Activated naive CD8-positive, alpha-beta T cell treated with anti-CD3 and anti-CD28 coated beads, Interleukin-2, amount 50 U/mL, for 24 hours (primary cell): Measurements from ENCODE around the gene EID2B.
A peak's percentile ranks its signal among the peaks of the same experiment; 100 is the strongest.

Experiments used
- ATAC-seq: fragments of 150-1000 bp; cut with Tn5 transposase; one replicate; pipeline ENCODE4 v1.10.0; 2021
- DNase-seq: peaks from one replicate; pipeline ENCODE4 v3.0.0; 2021
- H3K27ac Mint-ChIP-seq: one replicate; pipeline ENCODE4 v1.8.0; 2021; ENCODE audit warnings: mild to moderate bottlenecking, mixed read lengths
- H3K27me3 Mint-ChIP-seq: one replicate; pipeline ENCODE4 v1.8.0; 2021; ENCODE audit warnings: mixed read lengths
- H3K36me3 Mint-ChIP-seq: one replicate; pipeline ENCODE4 v1.8.0; 2021; ENCODE audit warnings: low read depth, mixed read lengths
- H3K4me1 Mint-ChIP-seq: one replicate; pipeline ENCODE4 v1.8.0; 2021; ENCODE audit warnings: mixed read lengths
- H3K4me3 Mint-ChIP-seq: one replicate; pipeline ENCODE4 v1.8.0; 2021; ENCODE audit warnings: mild to moderate bottlenecking, moderate library complexity, mixed read lengths
- H3K9me3 Mint-ChIP-seq: one replicate; pipeline ENCODE4 v1.8.0; 2021; ENCODE audit warnings: mixed read lengths

The EID2B gene

GRCh38 chr19:39497996-39498797 is 34.5 kb downstream of the EID2B start:
- DNase-seq (peak; percentile 41), ATAC-seq (peak; percentile 37)
- Mint-ChIP-seq H3K9me3 (no peaks in the 10 kb centered on the region), H3K4me3 (peak overlapping the region; percentile 59), H3K27ac (peak overlapping the region; percentile 8), H3K4me1 (peaks cover 18% of the 10 kb centered on the region), H3K36me3 (no peaks in the 10 kb centered on the region), H3K27me3 (peaks cover 41% of the 10 kb centered on the region)

DNA sequence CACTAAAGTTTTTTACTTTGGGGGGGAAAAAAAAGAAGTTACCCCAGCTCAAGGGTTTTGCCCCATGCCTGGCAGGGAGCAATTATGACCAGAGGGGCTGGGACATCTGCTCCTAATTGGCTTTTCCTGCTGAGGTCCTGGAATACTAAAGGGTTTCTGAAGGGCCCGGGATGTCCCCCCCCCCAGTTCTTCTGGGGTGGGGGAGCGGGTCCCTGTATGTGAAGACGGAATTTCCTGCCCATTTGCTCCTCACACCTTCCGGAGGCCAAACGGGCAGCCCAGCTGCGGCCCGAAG is 35.0 kb downstream of the EID2B start:
- peaks cover 40% of the 10 kb centered on the region for H3K27me3 Mint-ChIP-seq
- ATAC-seq (no peak), DNase-seq (no peak)
- H3K27ac Mint-ChIP-seq = no peak overlapping the region
- no peaks in the 10 kb centered on the region for H3K9me3 Mint-ChIP-seq
- H3K4me3 Mint-ChIP-seq = no peak overlapping the region
- H3K4me1 Mint-ChIP-seq = peaks cover 16% of the 10 kb centered on the region
- H3K36me3 Mint-ChIP-seq = no peaks in the 10 kb centered on the region

DNA sequence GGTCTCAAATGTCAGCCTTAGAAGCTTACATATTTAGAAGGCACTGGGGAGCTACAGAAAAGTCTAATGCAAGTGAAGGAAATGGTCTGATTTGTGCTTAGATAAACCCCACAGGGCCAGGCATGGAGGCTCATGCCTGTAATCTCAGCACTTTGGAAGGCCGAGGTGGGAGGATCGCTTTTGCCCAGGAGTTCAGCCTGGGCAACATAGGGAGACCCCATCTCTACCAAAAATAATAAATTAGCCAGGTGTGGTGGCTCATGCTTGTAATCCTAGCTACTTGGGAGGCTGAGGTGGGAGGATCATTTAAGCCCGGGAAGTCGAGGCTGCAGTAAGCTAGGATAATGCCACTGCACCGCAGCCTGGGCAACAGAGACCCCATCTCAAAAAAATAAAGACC is 36.6 kb downstream of the EID2B start:
- H3K27ac Mint-ChIP-seq = no peak overlapping the region
- ATAC-seq = no peak
- no peaks in the 10 kb centered on the region for H3K9me3 Mint-ChIP-seq
- H3K27me3 Mint-ChIP-seq = peaks cover 34% of the 10 kb centered on the region
- no peak overlapping the region for H3K4me3 Mint-ChIP-seq
- peaks cover 16% of the 10 kb centered on the region for H3K4me1 Mint-ChIP-seq
- no peak for DNase-seq
- H3K36me3 Mint-ChIP-seq = no peaks in the 10 kb centered on the region

- Mint-ChIP-seq H3K4me3 (no peak overlapping the region), H3K9me3 (no peaks in the 10 kb centered on the region), H3K36me3 (peaks cover 5% of the 10 kb centered on the region), H3K27me3 (peaks cover 21% of the 10 kb centered on the region), H3K27ac (no peak overlapping the region), H3K4me1 (peaks cover 14% of the 10 kb centered on the region)
- ATAC-seq = no peak
- DNase-seq = no peak
Measured at GRCh38 chr19:39494661-39495060, 38.0 kb downstream of the EID2B start.

DNA sequence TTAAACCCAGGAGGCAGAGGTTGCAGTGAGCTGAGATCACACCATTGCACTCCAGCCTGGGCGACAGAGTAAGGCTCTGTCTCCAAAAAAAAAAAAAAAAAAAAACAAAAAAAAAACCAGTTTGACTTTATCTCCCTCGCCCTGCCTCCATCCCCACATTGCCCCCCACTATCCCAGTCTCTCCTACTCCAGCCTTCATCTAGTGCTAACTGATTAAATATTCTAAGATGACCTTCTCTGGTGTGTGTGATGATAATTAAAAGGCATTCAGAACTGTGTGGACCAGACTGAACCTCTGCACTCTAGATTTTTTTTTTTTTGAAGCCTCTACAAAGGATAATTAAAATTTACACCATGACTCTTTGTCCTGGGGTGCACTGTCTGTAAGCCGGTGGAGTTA is 39.9 kb downstream of the EID2B start:
- Mint-ChIP-seq H3K4me1 (no peaks in the 10 kb centered on the region), H3K36me3 (peaks cover 14% of the 10 kb centered on the region), H3K27me3 (peaks cover 7% of the 10 kb centered on the region), H3K9me3 (no peaks in the 10 kb centered on the region), H3K27ac (no peak overlapping the region), H3K4me3 (no peak overlapping the region)
- ATAC-seq (no peak), DNase-seq (no peak)

GRCh38 chr19:39492225-39492624 is 40.4 kb downstream of the EID2B start:
- no peak for ATAC-seq
- peaks cover 6% of the 10 kb centered on the region for H3K27me3 Mint-ChIP-seq
- no peaks in the 10 kb centered on the region for H3K9me3 Mint-ChIP-seq
- H3K27ac Mint-ChIP-seq = no peak overlapping the region
- DNase-seq = no peak
- no peak overlapping the region for H3K4me3 Mint-ChIP-seq
- no peaks in the 10 kb centered on the region for H3K4me1 Mint-ChIP-seq
- H3K36me3 Mint-ChIP-seq = peaks cover 14% of the 10 kb centered on the region

- Mint-ChIP-seq H3K27me3 (no peaks in the 10 kb centered on the region), H3K4me3 (no peak overlapping the region), H3K36me3 (peaks cover 25% of the 10 kb centered on the region), H3K27ac (no peak overlapping the region), H3K9me3 (no peaks in the 10 kb centered on the region), H3K4me1 (no peaks in the 10 kb centered on the region)
- DNase-seq (no peak), ATAC-seq (no peak)
Measured at GRCh38 chr19:39489756-39490155, 42.9 kb downstream of the EID2B start.

DNA sequence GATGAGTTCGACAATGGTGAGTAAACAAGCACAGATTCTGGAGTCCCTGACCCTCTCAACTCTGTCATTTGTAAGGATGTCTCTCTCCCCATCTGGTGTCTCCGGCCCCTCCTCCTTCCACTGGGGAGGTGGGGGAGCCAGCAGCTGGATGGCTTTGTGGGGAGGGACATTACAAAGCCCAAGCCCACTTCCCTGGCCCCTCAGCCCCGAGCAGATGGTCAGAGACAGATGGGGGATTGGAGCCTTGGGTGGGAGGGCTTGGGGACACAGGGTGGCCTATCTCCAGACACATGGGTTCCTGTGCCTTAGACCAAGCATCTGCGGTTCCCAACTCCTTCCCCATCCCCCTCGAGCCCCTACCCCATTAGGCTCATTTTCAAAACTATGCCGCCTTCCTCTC is 49.5 kb downstream of the EID2B start:
- Mint-ChIP-seq H3K4me1 (peaks cover 25% of the 10 kb centered on the region), H3K9me3 (no peaks in the 10 kb centered on the region), H3K36me3 (peaks cover 28% of the 10 kb centered on the region), H3K27ac (no peak overlapping the region), H3K27me3 (no peaks in the 10 kb centered on the region), H3K4me3 (peak overlapping the region; percentile 42)
- DNase-seq (no peak), ATAC-seq (no peak)

- no peak for DNase-seq
- no peaks in the 10 kb centered on the region for H3K9me3 Mint-ChIP-seq
- peak overlapping the region; percentile 92 for H3K4me3 Mint-ChIP-seq
- no peaks in the 10 kb centered on the region for H3K27me3 Mint-ChIP-seq
- H3K36me3 Mint-ChIP-seq = peaks cover 28% of the 10 kb centered on the region
- peak overlapping the region; percentile 91 for H3K27ac Mint-ChIP-seq
- no peak for ATAC-seq
- peaks cover 25% of the 10 kb centered on the region for H3K4me1 Mint-ChIP-seq
Measured at GRCh38 chr19:39481676-39482075, 51.0 kb downstream of the EID2B start.

DNA sequence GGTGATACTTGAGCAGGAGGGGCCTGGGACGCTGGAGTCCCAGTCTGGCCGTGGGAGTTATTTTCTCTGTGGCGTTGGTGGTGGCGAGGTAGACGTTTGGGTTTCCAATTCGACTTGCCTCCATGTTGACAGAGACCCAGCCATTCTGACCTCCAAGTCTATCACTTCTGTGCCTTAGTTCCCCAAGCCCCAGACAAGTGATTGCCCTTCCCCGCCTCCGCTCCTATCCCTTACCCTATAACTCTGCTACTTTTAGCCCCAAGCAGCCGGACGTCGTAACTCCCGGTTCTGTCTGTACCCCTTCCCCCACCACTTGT is 51.5 kb downstream of the EID2B start:
- peaks cover 25% of the 10 kb centered on the region for H3K4me1 Mint-ChIP-seq
- H3K27ac Mint-ChIP-seq = peak overlapping the region; percentile 91
- no peaks in the 10 kb centered on the region for H3K9me3 Mint-ChIP-seq
- ATAC-seq = no peak
- H3K27me3 Mint-ChIP-seq = no peaks in the 10 kb centered on the region
- H3K4me3 Mint-ChIP-seq = peak overlapping the region; percentile 92
- DNase-seq = no peak
- H3K36me3 Mint-ChIP-seq = peaks cover 26% of the 10 kb centered on the region
